Measurements from ENCODE around the gene MSL3B.

Gene MSL3B

DNA sequence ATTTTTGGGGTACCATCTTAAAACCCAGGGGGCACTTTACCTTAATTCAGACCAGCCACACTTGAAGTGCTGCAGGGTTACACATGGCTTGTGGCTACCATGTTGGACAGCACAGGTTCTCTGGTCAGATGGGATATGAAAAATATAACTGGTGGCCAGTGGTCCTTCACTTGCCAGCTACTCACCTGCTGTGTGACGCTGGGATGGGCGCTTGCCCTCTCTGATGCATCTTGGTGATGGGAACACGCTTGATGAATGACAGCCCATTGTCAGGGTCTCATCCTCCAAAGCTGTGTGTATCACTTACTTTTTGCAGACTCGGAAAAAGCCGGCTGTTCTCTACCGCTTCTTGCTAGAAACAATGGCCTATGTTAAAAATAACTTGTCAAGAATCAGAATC lies 36.3 kb downstream of the MSL3B start:
- DNase-seq (ENCODE audit: extremely low read depth, low read depth), result no peak
- H3K4me3 ChIP-seq (replicated peaks; ENCODE audit: low read depth, low read length), result no peak overlapping the region
- no peak for TF ChIP-seq CTCF (IDR thresholded peaks at IDR 0.05; ENCODE audit: low read depth, low read length, missing control alignments)

- TF ChIP-seq CTCF (IDR thresholded peaks at IDR 0.05; ENCODE audit: low read depth, low read length, missing control alignments), result no peak
- H3K4me3 ChIP-seq (replicated peaks; ENCODE audit: low read depth, low read length), result no peak overlapping the region
- no peak for DNase-seq (ENCODE audit: extremely low read depth, low read depth)
Observed at GRCh38 chr2:233831011-233831721, 37.0 kb downstream of the MSL3B start.

DNA sequence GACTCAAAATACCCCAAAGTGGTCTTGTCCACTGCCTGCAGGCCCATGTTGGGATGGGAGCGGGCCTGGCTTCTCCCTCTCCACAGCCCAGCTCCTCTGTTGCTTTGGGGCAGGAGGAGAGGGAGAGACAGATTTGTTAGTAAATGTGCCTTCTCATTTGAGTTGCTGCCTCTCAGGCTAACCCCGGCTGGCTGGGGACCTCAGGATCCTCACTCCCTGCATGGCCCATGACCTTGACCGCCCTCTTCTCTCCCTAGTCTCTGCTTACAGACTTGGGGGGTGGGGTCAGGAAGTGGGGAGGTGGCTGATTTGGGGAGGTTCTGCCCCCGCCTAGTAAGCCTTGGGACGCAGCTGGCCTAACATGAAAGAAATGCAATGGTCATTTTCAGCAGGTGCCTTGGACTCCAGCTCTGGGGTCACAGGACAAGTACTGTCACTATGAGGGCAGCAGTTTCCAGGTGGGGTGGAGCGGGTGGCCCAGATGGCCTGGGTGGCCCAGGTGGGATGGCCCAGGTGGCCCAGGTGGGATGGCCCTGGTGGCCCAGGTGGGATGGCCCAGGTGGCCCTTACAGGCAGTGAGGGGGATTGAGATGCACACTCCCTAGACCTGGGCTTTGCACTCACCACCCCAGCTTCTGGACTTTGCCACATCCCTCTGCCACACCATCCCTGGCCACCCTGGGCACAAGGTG lies 37.9 kb downstream of the MSL3B start:
- no peak for DNase-seq (ENCODE audit: extremely low read depth, low read depth)
- no peak overlapping the region for H3K4me3 ChIP-seq (replicated peaks; ENCODE audit: low read depth, low read length)
- no peak for TF ChIP-seq CTCF (IDR thresholded peaks at IDR 0.05; ENCODE audit: low read depth, low read length, missing control alignments)

DNA sequence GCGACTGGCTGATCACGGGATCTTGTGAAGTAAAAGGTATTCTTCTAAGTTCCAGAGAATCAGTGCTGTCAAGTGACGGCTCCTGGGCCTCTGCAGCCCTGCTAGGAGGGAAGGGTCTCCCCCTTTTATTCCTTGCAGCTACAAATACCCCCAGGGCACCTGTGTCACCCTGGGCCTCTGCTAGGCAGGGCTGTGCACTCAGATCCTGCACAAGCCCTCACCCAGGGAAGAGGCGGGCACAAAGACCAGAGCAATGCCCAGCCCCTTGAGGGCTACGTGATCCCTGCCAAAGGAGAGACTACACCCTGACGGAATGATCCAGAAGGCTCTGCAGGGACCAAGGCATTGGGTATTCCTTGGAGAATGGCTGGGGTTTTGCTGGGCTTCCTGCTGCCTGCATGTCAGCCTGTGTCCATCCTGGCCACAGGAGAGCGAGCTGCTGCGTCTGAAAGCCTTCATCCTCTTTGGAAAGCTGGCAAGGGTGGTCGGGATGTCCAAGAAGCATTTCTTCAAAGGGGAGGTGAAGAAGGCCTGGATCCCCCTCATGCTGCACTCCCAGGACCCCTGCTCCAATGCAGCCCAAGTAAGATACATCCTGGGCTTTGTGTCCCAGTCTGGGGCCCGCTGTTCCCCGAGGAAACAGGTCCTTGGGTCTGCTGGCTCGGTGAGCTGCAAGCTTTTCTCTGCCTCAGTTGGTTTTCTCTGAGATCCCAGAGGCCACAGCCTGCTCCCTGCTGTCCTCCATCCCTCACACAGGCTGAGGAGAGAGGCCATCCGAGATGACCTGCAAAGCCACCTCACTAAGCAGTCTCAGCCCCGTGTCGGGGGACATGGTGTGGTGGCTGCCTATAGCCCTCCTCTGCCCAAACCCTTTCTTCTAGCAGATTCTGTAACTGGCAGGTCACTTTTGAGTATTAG lies 38.7 kb downstream of the MSL3B start:
- no peak for DNase-seq (ENCODE audit: extremely low read depth, low read depth)
- no peak overlapping the region for H3K4me3 ChIP-seq (replicated peaks; ENCODE audit: low read depth, low read length)
- TF ChIP-seq CTCF (IDR thresholded peaks at IDR 0.05; ENCODE audit: low read depth, low read length, missing control alignments), result no peak

DNA sequence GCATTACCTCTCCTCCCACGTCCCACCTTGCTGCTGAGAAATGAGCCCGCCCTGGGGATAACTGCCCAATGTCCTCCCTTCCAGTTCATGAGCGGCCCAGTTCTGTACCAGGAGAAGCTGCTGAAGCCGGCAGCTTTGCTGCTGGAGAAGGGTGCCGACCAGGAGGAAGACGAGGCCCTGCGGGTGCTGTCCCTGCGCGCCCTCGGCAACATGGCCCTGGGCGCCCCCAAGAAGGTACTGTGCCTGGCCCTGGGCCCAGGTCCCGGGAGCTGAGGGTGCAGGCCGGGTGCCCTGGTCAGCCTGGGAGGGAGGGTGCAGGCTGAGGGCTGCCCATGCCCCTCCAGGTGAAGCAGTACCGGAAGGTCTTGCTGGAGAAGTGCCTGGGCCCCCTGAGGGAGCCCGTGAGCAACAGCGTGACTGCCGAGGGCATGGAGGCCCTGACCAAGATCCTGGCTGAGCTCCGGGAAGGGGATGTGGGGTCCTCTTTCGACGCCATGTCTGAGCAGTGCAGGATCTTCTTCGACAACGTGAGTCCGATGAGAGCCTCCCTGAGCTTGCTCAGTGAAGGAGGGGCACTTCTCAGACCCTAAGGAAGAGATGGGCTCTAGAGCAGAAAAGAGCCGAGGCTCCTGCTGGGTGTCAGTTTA lies 39.5 kb downstream of the MSL3B start:
- TF ChIP-seq CTCF (IDR thresholded peaks at IDR 0.05; ENCODE audit: low read depth, low read length, missing control alignments), result no peak
- DNase-seq (ENCODE audit: extremely low read depth, low read depth), result no peak
- no peak overlapping the region for H3K4me3 ChIP-seq (replicated peaks; ENCODE audit: low read depth, low read length)

- DNase-seq (ENCODE audit: extremely low read depth, low read depth), result no peak
- no peak for TF ChIP-seq CTCF (IDR thresholded peaks at IDR 0.05; ENCODE audit: low read depth, low read length, missing control alignments)
- H3K4me3 ChIP-seq (replicated peaks; ENCODE audit: low read depth, low read length), result no peak overlapping the region
Observed at GRCh38 chr2:233824373-233824772, 43.8 kb downstream of the MSL3B start.

Data from HFF-Myc (cell line).